Hematopoietic multipotent progenitor cell treated with erythropoietin and hydrocortisone succinate and interleukin-3 and kit ligand, for 15 days (in vitro differentiated cells): Measurements from ENCODE around the gene MMADHC.

Experiments used
- DNase-seq: peaks from one replicate; pipeline ENCODE4 v3.0.0-alpha.2; 2015; ENCODE audit warnings: low spot score

Gene MMADHC

GRCh38 chr2:149556452-149556851 lies 31.1 kb downstream of the MMADHC start:
- DNase-seq, result no peak

- no peak for DNase-seq
These were observed 34.7 kb downstream of the MMADHC start for GRCh38 chr2:149552830-149553229.

GRCh38 chr2:149552226-149552625 lies 35.3 kb downstream of the MMADHC start:
- no peak for DNase-seq

GRCh38 chr2:149544692-149545091 lies 42.9 kb downstream of the MMADHC start:
- no peak for DNase-seq

GRCh38 chr2:149543845-149544244 lies 43.7 kb downstream of the MMADHC start:
- DNase-seq, result no peak

GRCh38 chr2:149540138-149540537 lies 47.4 kb downstream of the MMADHC start:
- DNase-seq, result no peak

GRCh38 chr2:149538138-149538833 lies 49.3 kb downstream of the MMADHC start:
- no peak for DNase-seq

GRCh38 chr2:149537092-149537726 lies 50.4 kb downstream of the MMADHC start:
- DNase-seq, result no peak

GRCh38 chr2:149536649-149537048 lies 50.9 kb downstream of the MMADHC start:
- DNase-seq, result no peak

GRCh38 chr2:149534674-149535073 lies 52.9 kb downstream of the MMADHC start:
- no peak for DNase-seq

GRCh38 chr2:149528983-149529382 lies 58.6 kb downstream of the MMADHC start:
- no peak for DNase-seq

GRCh38 chr2:149527998-149528755 lies 59.4 kb downstream of the MMADHC start:
- no peak for DNase-seq

- no peak for DNase-seq
These were observed 60.9 kb downstream of the MMADHC start for GRCh38 chr2:149526689-149527088.

GRCh38 chr2:149525323-149525722 lies 62.3 kb downstream of the MMADHC start:
- no peak for DNase-seq
